Suppressor macrophage (primary cell): ENCODE data around the gene AKAP8.
"Not testable (repeated sequence)": the region's sequence is repeated elsewhere in the genome, so short reads cannot be mapped to it uniquely, and the experiment has no call there.

ENCODE experiments used
- DNase-seq, 4 experiments: peaks; one replicate each; pipeline ENCODE4 v3.0.0-alpha.2; 2020 to 2022

AKAP8 gene

GRCh38 chr19:15372470-15372869, 7.1 kb downstream of the AKAP8 start:
- DNase-seq = no peak

- no peak for DNase-seq
These were observed 7.7 kb downstream of the AKAP8 start for GRCh38 chr19:15371786-15372380.

GRCh38 chr19:15371119-15371518, 8.5 kb downstream of the AKAP8 start:
- no peak for DNase-seq

GRCh38 chr19:15369594-15369891, 10.0 kb downstream of the AKAP8 start:
- no peak for DNase-seq

GRCh38 chr19:15368798-15369593, 10.6 kb downstream of the AKAP8 start:
- DNase-seq = no peak

- no peak for DNase-seq
These were observed 11.4 kb downstream of the AKAP8 start for GRCh38 chr19:15368051-15368632.

- DNase-seq = no peak
These were observed 12.1 kb downstream of the AKAP8 start for GRCh38 chr19:15367439-15367838.

- no peak for DNase-seq
These were observed 14.3 kb downstream of the AKAP8 start for GRCh38 chr19:15365264-15365663.

GRCh38 chr19:15363791-15364190, 15.8 kb downstream of the AKAP8 start:
- DNase-seq = not testable (repeated sequence)

- not testable (repeated sequence) for DNase-seq
These were observed 16.5 kb downstream of the AKAP8 start for GRCh38 chr19:15363048-15363447.

- DNase-seq = not testable (repeated sequence)
These were observed 19.6 kb downstream of the AKAP8 start for GRCh38 chr19:15360015-15360414.

GRCh38 chr19:15358918-15359317, 20.7 kb downstream of the AKAP8 start:
- DNase-seq = peak; percentile 7 to 35 (median 24)

GRCh38 chr19:15357906-15358305, 21.7 kb downstream of the AKAP8 start:
- no peak for DNase-seq

- no peak for DNase-seq
These were observed 24.9 kb downstream of the AKAP8 start for GRCh38 chr19:15354566-15355296.

- DNase-seq = no peak
These were observed 25.7 kb downstream of the AKAP8 start for GRCh38 chr19:15353908-15354307.

- not testable (repeated sequence) for DNase-seq
These were observed 27.1 kb downstream of the AKAP8 start for GRCh38 chr19:15352535-15352934.

- DNase-seq = not testable (repeated sequence)
These were observed 38.3 kb downstream of the AKAP8 start for GRCh38 chr19:15341328-15341727.

GRCh38 chr19:15340086-15340485, 39.5 kb downstream of the AKAP8 start:
- DNase-seq = no peak

- DNase-seq = no peak
These were observed 42.4 kb downstream of the AKAP8 start for GRCh38 chr19:15337202-15337601.

GRCh38 chr19:15335992-15336391, 43.6 kb downstream of the AKAP8 start:
- DNase-seq = not testable (repeated sequence)

- DNase-seq = peak; percentile 74 to 95 (median 88)
These were observed 47.1 kb downstream of the AKAP8 start, which contains the start of gene BRD4 for GRCh38 chr19:15332311-15332996. Gene BRD4, minus strand, starts transcription at chr19:15332539. Its CDS starts 59,440 bp downstream, at chr19:15273099.
